Astrocyte of the cerebellum (primary cell): Measurements from ENCODE around the gene OGN.

Source experiments
- DNase-seq: peaks from one replicate; pipeline ENCODE4 v3.0.0-alpha.2; 2011; ENCODE audit warnings: low read depth
- H3K4me3 ChIP-seq: 2 replicates; pipeline ENCODE4 v1.5.1; 2011; ENCODE audit warnings: mild to moderate bottlenecking, low read depth, low read length, moderate library complexity
- in situ Hi-C: cut with HindIII; loops from 2 replicates; pipeline ENCODE4 v1.10.0; 2017; ENCODE audit warnings: low sequenced_read_pairs
- TF ChIP-seq, protein P1 (sequence below): IDR thresholded peaks from 2 replicates; pipeline ENCODE4 v1.5.1; 2012; ENCODE audit warnings: low read length, low read depth, moderate library complexity, mild to moderate bottlenecking; ENCODE audit errors: missing control alignments

The OGN gene

DNA sequence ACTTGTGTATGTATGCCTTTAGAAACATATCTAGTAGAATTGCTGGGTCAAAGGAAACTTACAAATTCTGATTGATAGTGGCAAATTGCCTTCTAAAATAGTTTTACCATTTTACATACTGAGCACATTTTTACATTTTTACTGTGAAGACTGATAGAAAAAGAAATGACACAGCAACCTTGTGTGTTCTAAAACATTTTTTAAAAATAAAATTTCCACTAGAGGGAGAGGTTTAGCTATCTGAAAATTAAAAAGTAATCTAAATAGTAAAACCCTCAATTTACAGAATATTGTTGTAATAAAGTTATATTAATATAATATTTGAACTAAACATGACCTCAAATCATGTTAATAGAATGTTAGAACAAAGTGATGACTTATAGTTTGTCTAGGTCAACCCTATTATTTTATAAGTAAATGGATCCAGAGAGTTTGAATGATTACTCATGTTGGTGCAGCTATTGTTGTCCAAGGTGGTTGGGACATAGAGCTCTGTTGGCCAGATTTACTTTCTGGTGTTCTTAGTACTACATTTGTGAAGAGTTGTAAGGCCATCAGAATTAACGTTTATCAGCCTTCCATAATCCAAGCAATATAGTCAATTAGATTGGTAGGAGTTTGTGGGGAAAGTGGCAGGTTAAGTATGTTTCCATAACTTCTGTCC, 61.4 kb downstream of the OGN start:
- TF ChIP-seq, protein P1, sequence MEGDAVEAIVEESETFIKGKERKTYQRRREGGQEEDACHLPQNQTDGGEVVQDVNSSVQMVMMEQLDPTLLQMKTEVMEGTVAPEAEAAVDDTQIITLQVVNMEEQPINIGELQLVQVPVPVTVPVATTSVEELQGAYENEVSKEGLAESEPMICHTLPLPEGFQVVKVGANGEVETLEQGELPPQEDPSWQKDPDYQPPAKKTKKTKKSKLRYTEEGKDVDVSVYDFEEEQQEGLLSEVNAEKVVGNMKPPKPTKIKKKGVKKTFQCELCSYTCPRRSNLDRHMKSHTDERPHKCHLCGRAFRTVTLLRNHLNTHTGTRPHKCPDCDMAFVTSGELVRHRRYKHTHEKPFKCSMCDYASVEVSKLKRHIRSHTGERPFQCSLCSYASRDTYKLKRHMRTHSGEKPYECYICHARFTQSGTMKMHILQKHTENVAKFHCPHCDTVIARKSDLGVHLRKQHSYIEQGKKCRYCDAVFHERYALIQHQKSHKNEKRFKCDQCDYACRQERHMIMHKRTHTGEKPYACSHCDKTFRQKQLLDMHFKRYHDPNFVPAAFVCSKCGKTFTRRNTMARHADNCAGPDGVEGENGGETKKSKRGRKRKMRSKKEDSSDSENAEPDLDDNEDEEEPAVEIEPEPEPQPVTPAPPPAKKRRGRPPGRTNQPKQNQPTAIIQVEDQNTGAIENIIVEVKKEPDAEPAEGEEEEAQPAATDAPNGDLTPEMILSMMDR: no peak
- DNase-seq: no peak
- H3K4me3 ChIP-seq: no peak overlapping the region
- in situ Hi-C loops: no loop called here

DNA sequence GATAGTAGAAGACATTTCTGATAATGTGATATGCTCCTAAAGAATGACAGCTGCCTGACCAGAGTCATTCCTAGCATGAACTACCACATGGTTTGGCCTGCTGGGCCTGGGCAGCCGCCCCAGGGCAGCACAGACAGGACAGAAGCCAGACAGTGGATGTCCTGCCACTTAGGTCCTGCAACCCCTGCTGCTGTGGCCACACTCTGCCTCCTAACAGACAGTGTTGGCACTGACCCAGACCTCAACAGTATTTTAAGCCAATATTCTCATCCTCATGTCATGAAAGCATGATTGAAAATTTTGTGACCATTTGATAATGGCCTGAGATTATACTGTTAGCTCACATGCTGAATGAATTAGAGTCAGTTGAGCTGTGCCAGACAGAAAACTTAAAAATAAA, 62.8 kb downstream of the OGN start:
- DNase-seq: no peak
- TF ChIP-seq, protein P1: no peak
- no peak overlapping the region for H3K4me3 ChIP-seq
- in situ Hi-C loops: no loop called here

DNA sequence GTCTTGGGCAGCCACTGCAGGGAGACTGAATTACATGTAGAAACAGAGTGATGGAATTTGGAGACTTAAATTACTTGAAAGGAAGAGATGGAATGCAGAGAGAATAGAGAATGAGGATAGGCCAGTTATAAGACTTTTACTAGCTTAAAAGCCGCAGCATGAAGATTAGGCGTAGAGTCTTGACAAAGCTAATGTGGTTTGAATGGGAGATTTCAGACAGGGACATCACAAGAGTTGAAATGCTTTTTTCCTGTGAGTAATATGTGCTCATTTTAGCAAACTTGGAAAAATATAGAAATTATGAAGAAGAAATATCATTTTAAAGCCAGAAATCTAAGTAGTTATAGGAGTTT, 71.1 kb downstream of the OGN start:
- H3K4me3 ChIP-seq: no peak overlapping the region
- DNase-seq: no peak
- TF ChIP-seq, protein P1: no peak
- in situ Hi-C loops: no loop called here
